AG04450 (cell line): ENCODE results near the gene DOP1B. TPM values are rescaled to one million over a fixed set of nuclear protein-coding genes. Genes with fewer than 3 reads are reported as not detected.

ENCODE experiments used
- CTCF ChIA-PET: fragments of 300-600, 350-600 bp; formaldehyde crosslinking; extraction: SDS; loops from one replicate; lab custom pipeline; 2022; ENCODE audit warnings: antibody characterized with exemption, inconsistent platforms; lab: Charles Lee
- POLR2A ChIA-PET: fragments of 350-600 bp; formaldehyde crosslinking; extraction: SDS; loops from one replicate; lab custom pipeline; 2021; ENCODE audit warnings: antibody characterized with exemption, inconsistent platforms; lab: Yijun Ruan, JAX
- DNase-seq: peaks from one replicate; pipeline ENCODE4 v3.0.0-alpha.2; 2011; ENCODE audit warnings: low read depth, low spot score
- H3K27ac ChIP-seq: one replicate; pipeline ENCODE4 v1.5.1; 2012; ENCODE audit warnings: low read depth, low read length, control low read depth
- H3K27me3 ChIP-seq: one replicate; pipeline ENCODE4 v1.6.0; 2012; ENCODE audit warnings: low read length; ENCODE audit not compliant: control insufficient read depth, insufficient read depth
- H3K4me3 ChIP-seq: 2 replicates; pipeline ENCODE4 v1.5.1; 2011; ENCODE audit warnings: mild to moderate bottlenecking, low read depth, low read length, control low read depth
- H3K9me3 ChIP-seq: 2 replicates; pipeline ENCODE4 v1.5.1; 2012; ENCODE audit warnings: low read length; ENCODE audit not compliant: control insufficient read depth, insufficient read depth
- CTCF ChIP-seq: IDR thresholded peaks from 2 replicates; pipeline ENCODE4 v1.5.1; 2011; ENCODE audit warnings: low read depth, low read length, control low read depth, inconsistent platforms
- polyA plus RNA-seq: library from polyadenylated mRNA; depleted of rRNA; stranded (reverse); fragments of >200 nt; gene quantifications from 2 replicates; pipeline ENCODE4 v1.2.3, GENCODE V29; 2011

The DOP1B gene
- polyA plus RNA-seq, 1 experiment = 7.3 TPM

GRCh38 chr21:36186081-36186480, 29.5 kb downstream of the DOP1B start:
- ChIA-PET CTCF (interaction anchor here (0.6 kb wide), 1 partner anchor 127 kb away, joined by 3 read pairs; no protein-coding TSS in a partner anchor), POLR2A (no interaction called here)
- Histone ChIP-seq H3K27me3 (no peaks in the 10 kb centered on the region), H3K27ac (no peak overlapping the region), H3K9me3 (no peaks in the 10 kb centered on the region), H3K4me3 (no peak overlapping the region)
- TF ChIP-seq CTCF = no peak
- no peak for DNase-seq

- Histone ChIP-seq H3K27me3 (no peaks in the 10 kb centered on the region), H3K9me3 (no peaks in the 10 kb centered on the region), H3K27ac (no peak overlapping the region), H3K4me3 (no peak overlapping the region)
- ChIA-PET CTCF (interaction anchor here (1.4 kb wide), 1 partner anchor 23 kb away, joined by 4 read pairs; no protein-coding TSS in a partner anchor), POLR2A (no interaction called here)
- TF ChIP-seq CTCF = no peak
- DNase-seq = no peak
These were observed 30.1 kb downstream of the DOP1B start for GRCh38 chr21:36186506-36187399.

- DNase-seq = no peak
- ChIA-PET POLR2A (interaction anchor here (1.1 kb wide), 1 partner anchor 16 kb away, joined by 4 read pairs; no protein-coding TSS in a partner anchor), CTCF (interaction anchor here (1.4 kb wide), 1 partner anchor 21 kb away, joined by 4 read pairs; no protein-coding TSS in a partner anchor)
- Histone ChIP-seq H3K9me3 (no peaks in the 10 kb centered on the region), H3K27me3 (no peaks in the 10 kb centered on the region), H3K4me3 (no peak overlapping the region), H3K27ac (no peak overlapping the region)
- no peak for TF ChIP-seq CTCF
These were observed 31.6 kb downstream of the DOP1B start for GRCh38 chr21:36188081-36188681.

GRCh38 chr21:36188937-36189336, 32.3 kb downstream of the DOP1B start:
- ChIA-PET POLR2A (no interaction called here), CTCF (no interaction called here)
- H3K27ac ChIP-seq = no peak overlapping the region
- H3K9me3 ChIP-seq = no peaks in the 10 kb centered on the region
- no peaks in the 10 kb centered on the region for H3K27me3 ChIP-seq
- DNase-seq = no peak
- H3K4me3 ChIP-seq = no peak overlapping the region
- no peak for TF ChIP-seq CTCF

- Histone ChIP-seq H3K9me3 (no peaks in the 10 kb centered on the region), H3K27ac (no peak overlapping the region), H3K4me3 (no peak overlapping the region), H3K27me3 (no peaks in the 10 kb centered on the region)
- ChIA-PET POLR2A (no interaction called here), CTCF (no interaction called here)
- no peak for TF ChIP-seq CTCF
- no peak for DNase-seq
These were observed 34.1 kb downstream of the DOP1B start for GRCh38 chr21:36190736-36191135.
